SU-DHL-6 (cell line): ENCODE data around the gene EIF4B.

Experiments
- EZH2phosphoT487 ChIP-seq: fragments of 200-600 bp; sonication (generic), shearing (Covaris generic); conservative IDR thresholded peaks from 2 replicates; pipeline ENCODE4 v1.6.1; 2018; ENCODE audit warnings: mild to moderate bottlenecking, antibody characterized with exemption, low read length, moderate library complexity, mixed read lengths
- TF ChIP-seq, protein P1 (sequence below): fragments of 200-600 bp; sonication (generic); IDR thresholded peaks from one replicate; pipeline ENCODE4 v1.5.1; 2017; ENCODE audit warnings: antibody characterized with exemption, mild to moderate bottlenecking, low read length, moderate library complexity; ENCODE audit not compliant: insufficient read depth, poor library complexity, severe bottlenecking

DNA sequence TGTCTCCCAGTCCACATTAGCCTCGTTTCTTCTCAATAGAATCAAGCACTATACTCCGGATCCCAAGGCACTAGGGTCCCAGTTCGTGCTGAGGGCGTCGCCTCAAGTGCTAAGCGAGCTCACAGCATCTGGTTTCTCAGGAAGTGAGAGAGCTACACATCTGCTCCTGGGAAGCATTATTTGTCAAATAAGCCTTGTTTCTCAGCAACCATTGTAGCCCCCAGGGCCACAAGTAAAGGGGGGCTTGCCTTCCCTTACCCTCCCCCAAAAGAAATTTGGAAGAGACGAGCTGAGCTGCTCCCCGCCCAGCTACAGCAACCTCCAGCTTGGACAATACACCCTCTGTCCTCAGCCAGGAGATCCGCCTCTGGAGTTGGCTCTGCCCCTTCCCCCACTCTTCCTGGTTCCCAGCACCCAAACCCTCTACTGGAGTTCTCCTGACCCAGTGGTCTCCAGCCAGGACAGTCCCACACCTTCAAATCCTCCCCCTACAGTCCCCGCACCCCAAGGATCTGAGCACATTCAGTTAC lies 37.9 kb downstream of the EIF4B start:
- TF ChIP-seq, protein P1, sequence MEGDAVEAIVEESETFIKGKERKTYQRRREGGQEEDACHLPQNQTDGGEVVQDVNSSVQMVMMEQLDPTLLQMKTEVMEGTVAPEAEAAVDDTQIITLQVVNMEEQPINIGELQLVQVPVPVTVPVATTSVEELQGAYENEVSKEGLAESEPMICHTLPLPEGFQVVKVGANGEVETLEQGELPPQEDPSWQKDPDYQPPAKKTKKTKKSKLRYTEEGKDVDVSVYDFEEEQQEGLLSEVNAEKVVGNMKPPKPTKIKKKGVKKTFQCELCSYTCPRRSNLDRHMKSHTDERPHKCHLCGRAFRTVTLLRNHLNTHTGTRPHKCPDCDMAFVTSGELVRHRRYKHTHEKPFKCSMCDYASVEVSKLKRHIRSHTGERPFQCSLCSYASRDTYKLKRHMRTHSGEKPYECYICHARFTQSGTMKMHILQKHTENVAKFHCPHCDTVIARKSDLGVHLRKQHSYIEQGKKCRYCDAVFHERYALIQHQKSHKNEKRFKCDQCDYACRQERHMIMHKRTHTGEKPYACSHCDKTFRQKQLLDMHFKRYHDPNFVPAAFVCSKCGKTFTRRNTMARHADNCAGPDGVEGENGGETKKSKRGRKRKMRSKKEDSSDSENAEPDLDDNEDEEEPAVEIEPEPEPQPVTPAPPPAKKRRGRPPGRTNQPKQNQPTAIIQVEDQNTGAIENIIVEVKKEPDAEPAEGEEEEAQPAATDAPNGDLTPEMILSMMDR: no peak
- TF ChIP-seq EZH2phosphoT487: no peak
